Fibroblast of lung (primary cell): ENCODE data around the gene GNB4. TPM values are rescaled to one million over a fixed set of nuclear protein-coding genes. Genes with fewer than 3 reads are reported as not detected.

Source experiments
- DNase-seq, 2 donors: peaks; one replicate each; pipeline versions ENCODE4 v3.0.0 to v3.0.0-alpha.2; 2010; ENCODE audit warnings: low read depth in 2 of 2
- H2AFZ ChIP-seq: 2 replicates; pipeline ENCODE4 v1.5.1; 2012; ENCODE audit warnings: low read length, control low read depth, inconsistent platforms
- H3K27ac ChIP-seq: 2 replicates; pipeline ENCODE4 v1.5.1; 2011; ENCODE audit warnings: low read length, control low read depth; ENCODE audit not compliant: insufficient read depth
- H3K27me3 ChIP-seq: 2 replicates; pipeline ENCODE4 v1.5.1; 2011; ENCODE audit warnings: mild to moderate bottlenecking, low read length; ENCODE audit not compliant: control insufficient read depth, insufficient read depth
- H3K36me3 ChIP-seq: 2 replicates; pipeline ENCODE4 v1.5.1; 2011; ENCODE audit warnings: low read length; ENCODE audit not compliant: control insufficient read depth, insufficient read depth
- H3K4me1 ChIP-seq: 2 replicates; pipeline ENCODE4 v1.5.1; 2011; ENCODE audit warnings: low read length; ENCODE audit not compliant: control insufficient read depth, insufficient read depth; ENCODE audit errors: extremely low read depth
- H3K4me2 ChIP-seq: 2 replicates; pipeline ENCODE4 v1.5.1; 2011; ENCODE audit warnings: low read length, control low read depth; ENCODE audit not compliant: insufficient read depth; ENCODE audit errors: extremely low read depth
- H3K4me3 ChIP-seq, 4 experiments: fragments of 200-600 bp in 1 of 4; sonication (generic) in 1 of 4; replicated peaks in 1 of 4; 2 replicates each; pipeline ENCODE4 v1.5.1; 2011 to 2016; ENCODE audit warnings: low read length in 4 of 4, low read depth in 3 of 4, mild to moderate bottlenecking in 3 of 4, control low read depth in 2 of 4, inconsistent platforms in 1 of 4, mixed read lengths in 1 of 4; ENCODE audit not compliant: insufficient read depth in 1 of 4; ENCODE audit errors: control extremely low read depth in 1 of 4
- H3K79me2 ChIP-seq: 2 replicates; pipeline ENCODE4 v1.5.1; 2012; ENCODE audit warnings: mild to moderate bottlenecking, low read length, inconsistent platforms; ENCODE audit not compliant: control insufficient read depth, insufficient read depth
- H3K9ac ChIP-seq: 2 replicates; pipeline ENCODE4 v1.5.1; 2011; ENCODE audit warnings: mild to moderate bottlenecking, low read length, control low read depth; ENCODE audit not compliant: insufficient read depth
- H3K9me3 ChIP-seq: 2 replicates; pipeline ENCODE4 v1.5.1; 2012; ENCODE audit warnings: low read depth, low read length; ENCODE audit not compliant: control insufficient read depth, insufficient read depth
- H4K20me1 ChIP-seq: 2 replicates; pipeline ENCODE4 v1.5.1; 2011; ENCODE audit warnings: low read length; ENCODE audit not compliant: control insufficient read depth, insufficient read depth; ENCODE audit errors: extremely low read depth
- CTCF ChIP-seq, 2 donors: IDR thresholded peaks in 1 of 2; conservative IDR thresholded peaks in 1 of 2; 1 replicate in 1 of 2; 2 replicates in 1 of 2; pipeline ENCODE4 v1.5.1; 2011 to 2012; ENCODE audit warnings: low read length in 2 of 2, control low read depth in 1 of 2, inconsistent platforms in 1 of 2, low read depth in 1 of 2, mild to moderate bottlenecking in 1 of 2
- EZH2 ChIP-seq: IDR thresholded peaks from 2 replicates; pipeline ENCODE4 v1.5.1; 2012; ENCODE audit warnings: low read length, control low read depth, mild to moderate bottlenecking; ENCODE audit errors: missing control alignments
- polyA plus RNA-seq, 2 donors: library from polyadenylated mRNA; depleted of rRNA in 1 of 2; stranded (reverse) in 1 of 2; unstranded in 1 of 2; fragments of >200 nt; gene quantifications; 2 replicates each; pipeline ENCODE4 v1.2.1, GENCODE V29; 2011 to 2012; ENCODE audit warnings: missing spikeins in 1 of 2
- total RNA-seq: library from RNA; depleted of rRNA; stranded (reverse); fragments of >200 nt; gene quantifications from 2 replicates; pipeline ENCODE4 v1.2.1, GENCODE V29; 2014

The GNB4 gene
- total and polyA plus RNA-seq, 2 donors (not counting 1 experiment from before 2014, with no cell fraction given): 55.7 to 83.1 TPM

GRCh38 chr3:179418610-179419009, 32.7 kb downstream of the GNB4 start:
- TF ChIP-seq CTCF (conservative IDR thresholded peaks at IDR 0.05 in 1 of 2, IDR thresholded peaks at IDR 0.05 in 1 of 2; ENCODE audit: low read depth in 1 of 2, low read length in 2 of 2) (no peak), EZH2 (no peak)
- no peak for DNase-seq
- Histone ChIP-seq H3K27ac (no peak overlapping the region), H3K4me1 (no peaks in the 10 kb centered on the region), H3K36me3 (peaks cover 8% of the 10 kb centered on the region), H3K27me3 (no peaks in the 10 kb centered on the region), H3K4me2 (no peak overlapping the region), H3K9ac (no peak overlapping the region), H3K4me3 (no peak overlapping the region), H3K9me3 (no peaks in the 10 kb centered on the region), H3K79me2 (no peaks in the 10 kb centered on the region), H4K20me1 (no peaks in the 10 kb centered on the region), H2AFZ (no peak overlapping the region)

GRCh38 chr3:179416681-179417080, 34.6 kb downstream of the GNB4 start:
- no peak overlapping the region for H3K4me3 ChIP-seq
- no peak overlapping the region for H3K9ac ChIP-seq
- peaks cover 9% of the 10 kb centered on the region for H3K36me3 ChIP-seq
- TF ChIP-seq CTCF (conservative IDR thresholded peaks at IDR 0.05 in 1 of 2, IDR thresholded peaks at IDR 0.05 in 1 of 2; ENCODE audit: low read depth in 1 of 2, low read length in 2 of 2): no peak
- TF ChIP-seq EZH2: no peak
- H3K79me2 ChIP-seq: no peaks in the 10 kb centered on the region
- peak in 1 of 2 donors; percentile 50 for DNase-seq
- H3K4me2 ChIP-seq: no peak overlapping the region
- H3K9me3 ChIP-seq: no peaks in the 10 kb centered on the region
- no peak overlapping the region for H2AFZ ChIP-seq
- no peaks in the 10 kb centered on the region for H3K4me1 ChIP-seq
- H3K27ac ChIP-seq: no peak overlapping the region
- no peaks in the 10 kb centered on the region for H4K20me1 ChIP-seq
- no peaks in the 10 kb centered on the region for H3K27me3 ChIP-seq

- H2AFZ ChIP-seq: no peak overlapping the region
- H3K4me2 ChIP-seq: no peak overlapping the region
- no peak overlapping the region for H3K4me3 ChIP-seq
- no peak overlapping the region for H3K27ac ChIP-seq
- no peaks in the 10 kb centered on the region for H3K4me1 ChIP-seq
- no peaks in the 10 kb centered on the region for H3K9me3 ChIP-seq
- peaks cover 9% of the 10 kb centered on the region for H3K36me3 ChIP-seq
- H3K27me3 ChIP-seq: no peaks in the 10 kb centered on the region
- H4K20me1 ChIP-seq: no peaks in the 10 kb centered on the region
- no peak for DNase-seq
- TF ChIP-seq EZH2 (no peak), CTCF (conservative IDR thresholded peaks at IDR 0.05 in 1 of 2, IDR thresholded peaks at IDR 0.05 in 1 of 2; ENCODE audit: low read depth in 1 of 2, low read length in 2 of 2) (no peak)
- no peaks in the 10 kb centered on the region for H3K79me2 ChIP-seq
- H3K9ac ChIP-seq: no peak overlapping the region
These were observed 35.9 kb downstream of the GNB4 start for GRCh38 chr3:179415377-179415776.
